Tibial artery (tissue), 4 donors: ENCODE data around the gene MOSPD2.

ENCODE experiments used
- DNase-seq, 2 donors: peaks; one replicate each; pipeline ENCODE4 v3.0.0-alpha.2; 2019
- H3K27ac ChIP-seq, 2 donors: fragments of 200-600 bp; sonication (generic) in 1 of 2; 1 replicate in 1 of 2; 2 replicates in 1 of 2; pipeline ENCODE4 v1.5.1; 2018 to 2019; ENCODE audit warnings: mild to moderate bottlenecking in 1 of 2
- H3K27me3 ChIP-seq, 2 donors: fragments of 200-600 bp; sonication (generic) in 1 of 2; one replicate each; pipeline versions ENCODE4 v1.5.1 to v1.6.0; 2016 to 2019
- H3K36me3 ChIP-seq, 3 donors: fragments of 200-600 bp; sonication (generic) in 2 of 3; one replicate each; pipeline ENCODE4 v1.5.1; 2016 to 2019; ENCODE audit warnings: mild to moderate bottlenecking in 2 of 3
- H3K4me1 ChIP-seq, 4 donors: fragments of 200-600 bp; sonication (generic) in 2 of 4; 1 replicate in 3 of 4; 2 replicates in 1 of 4; pipeline ENCODE4 v1.5.1; 2016 to 2019
- H3K4me3 ChIP-seq, 2 donors: fragments of 200-600 bp; sonication (generic) in 1 of 2; 1 replicate in 1 of 2; 2 replicates in 1 of 2; pipeline ENCODE4 v1.5.1; 2018 to 2019; ENCODE audit warnings: mild to moderate bottlenecking in 2 of 2
- H3K9me3 ChIP-seq, 3 donors: fragments of 200-600 bp; sonication (generic) in 1 of 3; one replicate each; pipeline ENCODE4 v1.5.1; 2016 to 2019
- CTCF ChIP-seq, 2 experiments: fragments of 200-600 bp in 1 of 2; fragments of 450-650 bp in 1 of 2; IDR thresholded peaks; one replicate each; pipeline ENCODE4 v1.5.1; 2017 to 2019; ENCODE audit warnings: antibody characterized with exemption in 2 of 2, mild to moderate bottlenecking in 1 of 2, moderate library complexity in 1 of 2
- intact Hi-C: fragments of 100-400 bp; cut with DNase I; formaldehyde crosslinking; loops from one replicate; pipeline ENCODE4 v1.15.0; 2023; ENCODE audit warnings: low total_unique reads

The MOSPD2 gene

DNA sequence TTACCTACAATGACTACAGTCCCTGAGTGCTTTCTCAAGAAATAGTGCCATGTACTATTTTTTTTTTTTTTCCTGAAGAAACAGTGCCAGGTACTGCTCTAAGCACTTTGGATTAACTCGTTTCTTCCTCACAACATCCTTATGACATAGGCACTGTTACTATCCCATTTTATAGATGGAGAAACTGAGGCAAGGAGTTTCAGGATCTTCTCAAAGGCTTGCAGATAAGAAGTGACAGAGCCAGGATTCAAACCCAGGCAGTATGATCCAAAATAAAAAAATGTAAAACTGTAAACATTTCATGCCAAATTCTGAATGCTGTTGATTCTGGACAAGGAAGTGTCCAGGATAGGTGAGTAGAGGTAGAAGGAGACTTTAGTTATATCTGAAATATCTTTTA, 1.5 kb upstream of the MOSPD2 start:
- TF ChIP-seq CTCF (IDR thresholded peaks at IDR 0.05), result no peak
- DNase-seq, result no peak
- intact Hi-C loops, result no loop called here

DNA sequence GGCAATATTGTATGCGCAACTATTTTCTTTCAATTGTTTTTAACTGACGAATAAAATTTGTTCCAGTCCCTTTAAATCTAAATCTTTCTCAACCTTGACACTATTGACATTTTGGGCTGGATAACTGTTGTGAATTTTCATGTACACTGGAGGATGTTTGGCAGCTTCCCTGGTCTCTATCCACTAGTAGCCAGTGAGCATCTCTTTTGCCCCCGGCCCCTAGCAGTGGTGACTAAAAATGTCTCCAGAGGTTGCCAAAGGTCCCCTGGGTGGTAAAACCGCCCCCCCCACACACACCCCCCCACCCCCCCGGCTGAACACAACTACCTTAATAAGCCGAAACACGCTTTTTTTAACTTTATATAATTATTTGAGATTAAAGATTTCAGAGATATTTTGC, 866 bp upstream of the MOSPD2 start:
- no peak for DNase-seq
- Histone ChIP-seq H3K4me1 (peaks cover 0 to 8% (median 0%) of the 10 kb centered on the region in 4 donors), H3K36me3 (peaks cover 0 to under 1% (median 0%) of the 10 kb centered on the region in 3 donors), H3K27me3 (no peaks in the 10 kb centered on the region), H3K27ac (peak overlapping the region in 1 of 2 donors; percentile 55), H3K9me3 (peaks cover 0 to 4% (median 3%) of the 10 kb centered on the region in 3 donors), H3K4me3 (peak overlapping the region; percentile 85 to 86)
- intact Hi-C loops, result no loop called here
- no peak for TF ChIP-seq CTCF (IDR thresholded peaks at IDR 0.05)

More for the DNA sequence above, 1.5 kb upstream of the MOSPD2 start:
- peaks cover 0 to 8% (median 0%) of the 10 kb centered on the region in 4 donors for H3K4me1 ChIP-seq
- H3K27me3 ChIP-seq, result no peaks in the 10 kb centered on the region
- H3K27ac ChIP-seq, result no peak overlapping the region
- H3K4me3 ChIP-seq, result no peak overlapping the region
- peaks cover 0 to 4% (median 3%) of the 10 kb centered on the region in 3 donors for H3K9me3 ChIP-seq
- no peaks in the 10 kb centered on the region for H3K36me3 ChIP-seq

DNA sequence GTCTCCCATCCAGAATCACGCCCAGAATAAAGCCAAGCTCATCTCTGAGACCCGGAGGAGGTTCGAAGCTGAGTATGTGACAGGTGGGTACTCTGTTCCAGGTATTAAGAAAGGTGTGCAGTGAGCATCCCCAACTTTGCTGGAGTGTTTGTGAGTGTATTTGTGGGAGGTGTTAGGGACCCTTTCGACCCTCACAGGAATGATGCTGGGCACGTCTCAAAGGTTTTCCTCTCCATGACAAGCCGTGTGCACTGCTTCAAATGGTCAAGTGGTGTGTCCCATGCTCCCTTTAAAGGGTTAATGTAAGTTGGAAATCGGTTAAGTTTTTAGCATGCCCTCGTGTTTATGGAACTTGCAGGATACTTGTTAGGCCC, 442 bp downstream of the MOSPD2 start:
- Histone ChIP-seq H3K9me3 (no peaks in the 10 kb centered on the region), H3K27ac (peak overlapping the region; percentile 86 to 90), H3K36me3 (peaks cover 0 to 5% (median 0%) of the 10 kb centered on the region in 3 donors), H3K4me1 (peaks cover 0 to 8% (median 0%) of the 10 kb centered on the region in 4 donors), H3K4me3 (peak overlapping the region; percentile 85 to 86), H3K27me3 (no peaks in the 10 kb centered on the region)
- no peak for TF ChIP-seq CTCF (IDR thresholded peaks at IDR 0.05)
- no peak for DNase-seq
- intact Hi-C loops, result no loop called here

DNA sequence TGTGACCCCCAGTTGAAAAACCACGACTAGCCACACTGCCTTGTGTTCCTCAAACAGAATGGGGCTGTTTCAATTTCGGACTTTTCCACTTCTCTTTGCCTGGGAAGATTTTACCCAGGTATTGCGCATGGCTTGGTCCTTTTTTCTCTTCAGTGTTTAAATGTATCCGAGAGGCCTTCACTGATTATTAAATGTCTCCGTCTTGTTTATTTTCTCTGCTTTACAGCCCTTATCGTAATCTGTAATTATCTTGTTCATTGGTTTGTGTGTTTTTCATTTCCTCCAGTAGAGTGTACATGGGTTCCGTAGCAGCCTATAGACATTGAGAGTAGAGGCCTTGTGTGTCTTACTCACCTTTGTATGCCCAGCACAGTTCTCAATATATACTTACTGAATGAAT, 2.4 kb downstream of the MOSPD2 start:
- Histone ChIP-seq H3K27me3 (no peaks in the 10 kb centered on the region), H3K4me1 (peaks cover 0 to 8% (median 0%) of the 10 kb centered on the region in 4 donors), H3K36me3 (peaks cover 0 to 5% (median 0%) of the 10 kb centered on the region in 3 donors), H3K27ac (no peak overlapping the region), H3K4me3 (no peak overlapping the region), H3K9me3 (no peaks in the 10 kb centered on the region)
- no peak for DNase-seq
- TF ChIP-seq CTCF (IDR thresholded peaks at IDR 0.05), result no peak
- intact Hi-C loops, result no loop called here

DNA sequence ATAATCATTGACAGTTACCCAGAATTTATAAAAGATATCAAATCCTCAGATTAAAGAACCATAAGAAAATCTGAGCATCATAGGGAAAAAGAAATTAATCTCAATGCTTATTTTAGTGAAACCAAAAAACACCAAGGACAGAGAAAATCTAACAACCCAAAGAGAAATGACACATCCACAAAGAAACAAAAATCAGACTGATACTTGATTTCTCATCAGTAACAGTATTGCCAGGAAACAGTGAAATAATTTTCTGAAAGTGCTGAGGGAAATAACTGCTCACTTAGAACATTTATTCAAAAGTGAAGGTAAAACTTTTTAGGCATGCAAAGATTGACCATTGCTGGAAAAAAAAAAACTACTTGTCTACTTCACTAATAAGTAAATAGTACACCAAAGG, 10.6 kb downstream of the MOSPD2 start:
- Histone ChIP-seq H3K4me1 (no peaks in the 10 kb centered on the region), H3K4me3 (no peak overlapping the region), H3K9me3 (no peaks in the 10 kb centered on the region), H3K36me3 (no peaks in the 10 kb centered on the region), H3K27me3 (no peaks in the 10 kb centered on the region), H3K27ac (no peak overlapping the region)
- no peak for DNase-seq
- no peak for TF ChIP-seq CTCF (IDR thresholded peaks at IDR 0.05)
- intact Hi-C loops, result no loop called here

GRCh38 chrX:14884714-14885113, 11.5 kb downstream of the MOSPD2 start:
- intact Hi-C loops, result no loop called here
- H3K9me3 ChIP-seq, result no peaks in the 10 kb centered on the region

More at GRCh38 chrX:14884714-14885113, 11.5 kb downstream of the MOSPD2 start:
- DNase-seq, result no peak
- no peaks in the 10 kb centered on the region for H3K27me3 ChIP-seq
- H3K36me3 ChIP-seq, result no peaks in the 10 kb centered on the region
- no peaks in the 10 kb centered on the region for H3K4me1 ChIP-seq
- H3K27ac ChIP-seq, result no peak overlapping the region
- H3K4me3 ChIP-seq, result no peak overlapping the region
- no peak for TF ChIP-seq CTCF (IDR thresholded peaks at IDR 0.05)
